GM23248 (cell line): ENCODE data around the gene NCF4. TPM values are rescaled to one million over a fixed set of nuclear protein-coding genes. Genes with fewer than 3 reads are reported as not detected.
A peak's percentile ranks its signal among the peaks of the same experiment; 100 is the strongest.

ENCODE experiments used
- DNase-seq: peaks from one replicate; pipeline ENCODE4 v3.0.0-alpha.2; 2015
- H2AFZ ChIP-seq: fragments of 200-600 bp; sonication (generic); 2 replicates; pipeline ENCODE4 v1.6.1; 2016; ENCODE audit warnings: antibody characterized with exemption
- H3F3A ChIP-seq: fragments of 200-600 bp; sonication (generic); 2 replicates; pipeline ENCODE4 v1.6.1; 2016; ENCODE audit warnings: mild to moderate bottlenecking, antibody characterized with exemption, mixed run types; ENCODE audit not compliant: insufficient read depth
- H3K27ac ChIP-seq: fragments of 200-600 bp; sonication (generic); 2 replicates; pipeline ENCODE4 v1.5.1; 2016; ENCODE audit warnings: mild to moderate bottlenecking
- H3K27me3 ChIP-seq: fragments of 200-600 bp; sonication (generic); replicated peaks from 2 replicates; pipeline ENCODE4 v1.6.1; 2016; ENCODE audit warnings: mild to moderate bottlenecking; ENCODE audit not compliant: insufficient read depth
- H3K36me3 ChIP-seq: fragments of 200-600 bp; sonication (generic); 2 replicates; pipeline ENCODE4 v1.6.1; 2016; ENCODE audit warnings: low read depth, mild to moderate bottlenecking
- H3K4me1 ChIP-seq: fragments of 200-600 bp; sonication (generic); 2 replicates; pipeline ENCODE4 v1.6.1; 2016; ENCODE audit warnings: mild to moderate bottlenecking; ENCODE audit not compliant: insufficient read depth
- H3K4me2 ChIP-seq: fragments of 200-600 bp; sonication (generic); one replicate; pipeline ENCODE4 v1.6.1; 2016; ENCODE audit warnings: mild to moderate bottlenecking; ENCODE audit not compliant: unreplicated experiment
- H3K4me3 ChIP-seq: fragments of 200-600 bp; sonication (generic); 2 replicates; pipeline ENCODE4 v1.5.1; 2016; ENCODE audit warnings: mild to moderate bottlenecking
- H3K79me2 ChIP-seq: fragments of 200-600 bp; sonication (generic); 2 replicates; pipeline ENCODE4 v1.6.1; 2016; ENCODE audit warnings: mild to moderate bottlenecking; ENCODE audit not compliant: insufficient read depth
- H3K9ac ChIP-seq: fragments of 200-600 bp; sonication (generic); 2 replicates; pipeline ENCODE4 v1.6.1; 2016; ENCODE audit warnings: mild to moderate bottlenecking
- H3K9me2 ChIP-seq: fragments of 200-600 bp; sonication (generic); 2 replicates; pipeline ENCODE4 v1.6.1; 2016; ENCODE audit warnings: mixed run types, mild to moderate bottlenecking, moderate library complexity; ENCODE audit not compliant: insufficient read depth
- H3K9me3 ChIP-seq: fragments of 200-600 bp; sonication (generic); one replicate; pipeline ENCODE4 v1.6.1; 2017; ENCODE audit warnings: low read depth
- H4K20me1 ChIP-seq: fragments of 200-600 bp; sonication (generic); 2 replicates; pipeline ENCODE4 v1.6.0; 2016; ENCODE audit not compliant: insufficient read depth
- EZH2 ChIP-seq: fragments of 200-600 bp; sonication (generic); IDR thresholded peaks from 2 replicates; pipeline ENCODE4 v1.6.1; 2018; ENCODE audit warnings: antibody characterized with exemption, mild to moderate bottlenecking; ENCODE audit not compliant: insufficient read depth, poor library complexity, severe bottlenecking
- EZH2phosphoT487 ChIP-seq: fragments of 200-600 bp; sonication (generic); IDR thresholded peaks from 2 replicates; pipeline ENCODE4 v1.6.1; 2018; ENCODE audit warnings: antibody characterized with exemption, moderate library complexity, mild to moderate bottlenecking, low read depth; ENCODE audit not compliant: insufficient read depth
- WGBS, 2 experiments: methylation state at CpG; one replicate each; pipeline ENCODE4 v1.1.6; 2015 to 2017; ENCODE audit warnings: low lambda C conversion rate in 2 of 2, low coverage in 1 of 2; ENCODE audit errors: missing lambda C conversion rate in 2 of 2; 5-methylcytosine and 5-hydroxymethylcytosine counted together
- in situ Hi-C: fragments of 300-500 bp; cut with MboI; formaldehyde crosslinking; loops from 2 replicates; pipeline ENCODE4 v1.15.0; 2020
- polyA plus RNA-seq: library from polyadenylated mRNA; unstranded; fragments of >200 nt; fragmentation: Nextera tagmentation; extraction: Ambion mirVana; gene quantifications from 2 replicates; pipeline ENCODE4 v1.2.1, GENCODE V29; 2016
- total RNA-seq: library from RNA; depleted of rRNA; stranded (reverse); fragments of >200 nt; shearing (Covaris generic); gene quantifications from 2 replicates; pipeline ENCODE4 v1.2.3, GENCODE V29; 2014; rRNA removed

Gene NCF4
- total and polyA plus RNA-seq, 2 experiments from 2014 or later: not detected

- Histone ChIP-seq H3K36me3 (no peaks in the 10 kb centered on the region), H3K9me2 (no peaks in the 10 kb centered on the region), H3K27me3 (peaks cover 31% of the 10 kb centered on the region), H3F3A (no peaks in the 10 kb centered on the region), H2AFZ (no peak overlapping the region), H3K27ac (no peak overlapping the region), H3K4me3 (no peak overlapping the region), H4K20me1 (no peaks in the 10 kb centered on the region), H3K9ac (no peak overlapping the region), H3K4me2 (no peak overlapping the region), H3K4me1 (no peaks in the 10 kb centered on the region), H3K79me2 (no peaks in the 10 kb centered on the region), H3K9me3 (no peaks in the 10 kb centered on the region)
- DNase-seq: peak; percentile 49
- in situ Hi-C loops: no loop called here
- WGBS, 2 experiments: 47 to 60% methylated on average over 17 of the region's 19 CpGs
- TF ChIP-seq EZH2phosphoT487 (no peak), EZH2 (no peak)
These were observed 64.8 kb downstream of the NCF4 start for GRCh38 chr22:36925388-36926290.

DNA sequence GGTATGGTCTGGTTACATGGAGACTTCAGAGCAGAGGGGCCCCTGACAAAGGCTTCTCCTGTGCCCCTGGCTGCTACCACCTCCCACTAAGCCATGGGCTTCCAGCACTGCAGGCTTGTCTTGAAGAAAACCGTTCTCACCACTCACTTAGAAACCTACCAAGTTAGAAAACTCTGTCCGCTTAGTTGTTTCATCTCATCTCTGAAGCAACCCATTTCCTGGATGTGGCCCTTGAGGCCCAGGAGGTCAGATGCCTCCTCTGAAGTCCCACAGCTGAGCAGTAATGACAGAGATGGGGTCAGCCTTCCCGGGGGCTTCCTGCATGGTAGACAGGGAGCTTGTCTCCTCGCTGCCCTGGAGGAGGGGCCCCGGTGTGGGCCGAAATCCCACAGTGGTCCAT is 65.5 kb downstream of the NCF4 start:
- Histone ChIP-seq H3K27ac (no peak overlapping the region), H3K9ac (no peak overlapping the region), H3K9me3 (no peaks in the 10 kb centered on the region), H3K79me2 (no peaks in the 10 kb centered on the region), H3K4me2 (no peak overlapping the region), H3K36me3 (no peaks in the 10 kb centered on the region), H3K4me1 (no peaks in the 10 kb centered on the region), H3K9me2 (no peaks in the 10 kb centered on the region), H3K27me3 (peaks cover 35% of the 10 kb centered on the region), H4K20me1 (no peaks in the 10 kb centered on the region), H3F3A (no peaks in the 10 kb centered on the region), H2AFZ (no peak overlapping the region), H3K4me3 (no peak overlapping the region)
- 49 to 56% methylated on average over 6 of the region's 6 CpGs for WGBS, 2 experiments
- TF ChIP-seq EZH2 (no peak), EZH2phosphoT487 (no peak)
- no peak for DNase-seq
- in situ Hi-C loops: no loop called here

DNA sequence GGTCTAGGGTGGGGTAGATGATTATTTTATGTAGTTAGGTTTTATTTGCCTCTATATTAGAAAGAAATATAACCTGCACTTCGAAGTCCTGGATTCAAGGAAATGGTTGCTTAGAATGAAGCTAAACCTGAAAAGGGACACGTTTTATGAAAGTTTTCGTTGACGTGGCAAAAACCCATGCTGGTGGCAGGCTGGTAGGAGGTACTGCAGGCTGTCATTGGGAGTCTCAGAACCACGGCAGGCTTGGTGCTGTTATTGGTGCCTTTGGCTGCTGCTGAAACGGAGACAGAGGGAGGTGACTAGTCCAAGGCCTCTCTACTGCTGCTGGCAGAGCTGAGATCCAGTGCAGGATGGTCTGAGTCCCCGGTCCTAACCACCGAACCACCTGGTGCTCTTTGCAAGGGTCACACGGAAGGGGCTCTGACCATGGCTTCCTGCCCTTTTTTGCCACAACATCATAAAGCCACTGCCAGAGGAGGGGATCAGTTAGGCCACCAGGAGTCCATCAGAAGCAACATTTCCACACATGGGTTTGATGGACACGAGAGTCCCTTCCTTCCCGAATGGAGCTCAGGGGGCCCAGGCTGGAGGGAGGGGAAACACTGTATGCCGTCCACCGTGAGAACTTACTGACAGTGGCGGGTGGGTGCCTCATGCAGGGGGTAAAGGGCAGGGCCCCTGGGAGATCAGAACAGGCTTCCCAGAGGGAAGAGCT is 66.1 kb downstream of the NCF4 start:
- no peak for TF ChIP-seq EZH2phosphoT487
- TF ChIP-seq EZH2: no peak
- H4K20me1 ChIP-seq: no peaks in the 10 kb centered on the region
- H3K79me2 ChIP-seq: no peaks in the 10 kb centered on the region
- no peaks in the 10 kb centered on the region for H3K9me3 ChIP-seq
- no peak overlapping the region for H3K4me3 ChIP-seq
- H2AFZ ChIP-seq: no peak overlapping the region
- H3F3A ChIP-seq: no peaks in the 10 kb centered on the region
- H3K36me3 ChIP-seq: no peaks in the 10 kb centered on the region
- 36 to 40% methylated on average over 13 to 14 of the region's 14 CpGs for WGBS, 2 experiments
- H3K9ac ChIP-seq: no peak overlapping the region
- in situ Hi-C loops: no loop called here
- H3K27me3 ChIP-seq: peaks cover 37% of the 10 kb centered on the region
- no peaks in the 10 kb centered on the region for H3K9me2 ChIP-seq
- no peaks in the 10 kb centered on the region for H3K4me1 ChIP-seq
- no peak overlapping the region for H3K27ac ChIP-seq
- no peak overlapping the region for H3K4me2 ChIP-seq
- no peak for DNase-seq

Other genes starting within 250 kb of the NCF4 start
- not detected in 2 replicates for gene CACNG2, start 157.3 kb upstream of the NCF4 start, total RNA-seq
- gene CACNG2, start 157.3 kb upstream of the NCF4 start, polyA plus RNA-seq: not detected in 2 replicates
- 10.1 and 29.5 TPM in 2 replicates for gene IFT27, start 84.9 kb upstream of the NCF4 start, total RNA-seq
- 28.6 and 28.8 TPM in 2 replicates for gene IFT27, start 84.9 kb upstream of the NCF4 start, polyA plus RNA-seq
- not detected in 2 replicates for gene PVALB, start 44.0 kb upstream of the NCF4 start, total RNA-seq
- not detected in 2 replicates for gene PVALB, start 44.0 kb upstream of the NCF4 start, polyA plus RNA-seq
- 4.1 and 4.4 TPM in 2 replicates for gene CSF2RB, start 52.6 kb downstream of the NCF4 start, total RNA-seq
- gene CSF2RB, start 52.6 kb downstream of the NCF4 start, polyA plus RNA-seq: 2.3 and 2.6 TPM in 2 replicates
- 44.5 and 46.7 TPM in 2 replicates for gene TST, start 158.4 kb downstream of the NCF4 start, total RNA-seq
- 16.9 and 17.2 TPM in 2 replicates for gene TST, start 158.4 kb downstream of the NCF4 start, polyA plus RNA-seq
- 68.2 and 72.0 TPM in 2 replicates for gene MPST, start 158.7 kb downstream of the NCF4 start, total RNA-seq
- gene MPST, start 158.7 kb downstream of the NCF4 start, polyA plus RNA-seq: 48.5 and 50.1 TPM in 2 replicates
- gene KCTD17, start 190.7 kb downstream of the NCF4 start, total RNA-seq: 54.8 and 59.6 TPM in 2 replicates
- gene KCTD17, start 190.7 kb downstream of the NCF4 start, polyA plus RNA-seq: 41.6 and 45.7 TPM in 2 replicates
- gene TMPRSS6, start 248.7 kb downstream of the NCF4 start, total RNA-seq: not detected in 2 replicates
- 0.05 and 0.08 TPM in 2 replicates for gene TMPRSS6, start 248.7 kb downstream of the NCF4 start, polyA plus RNA-seq